Measurements from ENCODE around the gene ATG9B. TPM values are rescaled to one million over a fixed set of nuclear protein-coding genes. Genes with fewer than 3 reads are reported as not detected.
A peak's percentile ranks its signal among the peaks of the same experiment; 100 is the strongest.

ATG9B gene
- total and polyA plus RNA-seq, 9 of the 15 experiments (the other 6 are each of a cell fraction or from before 2014, with no cell fraction given): 0.29 to 8.0 (median 2.1) TPM

DNA sequence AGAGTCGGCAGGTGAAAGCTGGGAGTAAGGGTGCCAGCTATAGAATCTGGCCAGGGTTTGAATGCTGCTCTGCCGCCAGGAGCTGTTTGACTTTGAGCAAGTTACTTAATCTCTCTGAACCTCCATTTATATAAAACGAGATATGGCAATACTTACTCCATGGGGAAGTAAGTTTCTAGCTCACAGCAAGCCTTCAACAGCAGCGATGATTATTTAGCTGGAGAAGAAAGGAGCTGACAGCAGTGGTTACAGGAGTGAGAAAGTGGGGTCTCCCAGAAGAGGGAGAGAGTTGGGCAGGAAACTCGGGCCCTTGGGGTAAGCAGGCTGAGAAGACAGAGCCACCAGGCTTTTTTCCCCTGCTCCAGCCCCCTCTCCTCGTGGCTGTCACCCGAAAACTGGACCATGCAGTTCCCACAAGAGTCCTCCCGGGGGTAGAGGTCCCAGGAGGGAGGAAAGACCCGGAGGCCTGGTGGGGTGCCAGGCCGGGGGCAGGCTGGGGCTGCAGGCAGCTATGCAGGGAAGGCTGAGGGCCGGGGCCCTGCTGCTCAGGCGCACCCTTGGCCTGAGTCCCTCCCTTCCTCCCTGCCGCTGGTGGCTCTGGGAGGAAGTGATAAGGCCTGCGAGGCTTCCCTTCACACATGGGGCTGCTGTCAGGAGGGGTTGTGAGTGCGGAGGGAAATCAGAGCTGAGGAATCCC is 30.0 kb downstream of the ATG9B start (continued):
- peak; percentile 49; the same call in 1 of the 2 replicates for TF ChIP-seq ZBTB40 (IDR thresholded peaks at IDR 0.05)
- TF ChIP-seq ZBTB40 (CRISPR knock-in tag; IDR thresholded peaks at IDR 0.05): no peak
- TF ChIP-seq HIVEP1 (CRISPR knock-in tag; IDR thresholded peaks at IDR 0.05): peak; percentile 95
- TF ChIP-seq ELF4 (CRISPR knock-in tag; IDR thresholded peaks at IDR 0.05): peak; percentile 75
- peak; percentile 54 for TF ChIP-seq TCF7 (IDR thresholded peaks at IDR 0.05; ENCODE audit: borderline replicate concordance)
- peak; percentile 97 for TF ChIP-seq ZNF592 (IDR thresholded peaks at IDR 0.05)
- no peak for TF ChIP-seq RBM25 (IDR thresholded peaks at IDR 0.05; ENCODE audit: low read depth, low read length, severe bottlenecking)
- peak; percentile 100 for TF ChIP-seq PHF21A (IDR thresholded peaks at IDR 0.05; ENCODE audit: borderline replicate concordance, low read depth)
- peak; percentile 57 for TF ChIP-seq TAF1 (IDR thresholded peaks at IDR 0.05; ENCODE audit: control insufficient read depth, extremely low read depth, insufficient read depth, low read length, severe bottlenecking)
- TF ChIP-seq ZNF766 (CRISPR knock-in tag; conservative IDR thresholded peaks at IDR 0.05): peak; percentile 64; the same call in 1 of the 2 replicates
- 0 out of 2 replicates have a peak, but pooled peaks have one; percentile 81 for TF ChIP-seq ZNF76 (CRISPR knock-in tag; IDR thresholded peaks at IDR 0.05; ENCODE audit: borderline replicate concordance)
- no peak for TF ChIP-seq HDAC6 (IDR thresholded peaks at IDR 0.05; ENCODE audit: low read depth, low read length)
- TF ChIP-seq CREB3 (tag; conservative IDR thresholded peaks at IDR 0.05; ENCODE audit: low read depth): peak; percentile 68
